Fibroblast of lung (primary cell): ENCODE results near the gene AANAT.

Source experiments
- EZH2 ChIP-seq: IDR thresholded peaks from 2 replicates; pipeline ENCODE4 v1.5.1; 2012; ENCODE audit warnings: low read length, control low read depth, mild to moderate bottlenecking; ENCODE audit errors: missing control alignments
- TF ChIP-seq, protein P1 (sequence below), 2 donors: IDR thresholded peaks in 1 of 2; conservative IDR thresholded peaks in 1 of 2; 1 replicate in 1 of 2; 2 replicates in 1 of 2; pipeline ENCODE4 v1.5.1; 2011 to 2012; ENCODE audit warnings: low read length in 2 of 2, control low read depth in 1 of 2, inconsistent platforms in 1 of 2, low read depth in 1 of 2, mild to moderate bottlenecking in 1 of 2

DNA sequence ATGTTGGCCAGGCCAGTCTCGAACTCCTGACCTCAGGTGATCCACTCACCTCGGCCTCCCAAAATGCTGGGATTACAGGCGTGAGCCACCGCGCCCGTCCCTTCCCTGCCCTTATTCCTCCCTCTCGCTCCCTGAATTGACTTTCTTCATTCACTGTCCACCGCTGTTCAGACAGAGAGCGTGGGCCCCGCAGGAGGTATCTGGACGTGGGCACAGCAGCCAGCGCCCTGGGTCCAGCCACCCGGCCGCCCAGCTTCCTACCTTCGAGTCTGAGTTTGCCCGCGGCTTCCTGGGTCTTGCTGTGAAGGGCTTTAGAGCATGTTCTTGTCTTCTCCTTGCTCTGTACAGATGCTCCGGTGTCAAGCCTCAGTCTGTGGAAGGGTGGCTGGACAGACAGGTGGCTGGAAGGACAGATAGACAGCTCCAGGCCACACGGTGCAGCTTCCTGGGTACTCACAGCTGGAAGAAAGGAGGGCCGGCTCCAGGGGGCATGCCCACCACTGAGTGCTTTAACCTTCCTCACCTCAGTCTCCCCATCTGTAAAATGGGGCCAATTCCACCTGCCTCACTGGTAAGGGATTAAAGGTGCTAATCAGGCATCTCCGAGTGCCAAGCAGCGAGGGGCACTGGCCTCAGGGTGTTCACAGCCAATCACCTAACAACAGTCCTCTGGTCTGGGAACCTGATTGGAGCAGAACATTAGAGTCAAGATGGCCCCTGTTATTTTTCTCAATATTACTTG is 20.2 kb downstream of the AANAT start:
- TF ChIP-seq EZH2, result no peak
- TF ChIP-seq, protein P1, sequence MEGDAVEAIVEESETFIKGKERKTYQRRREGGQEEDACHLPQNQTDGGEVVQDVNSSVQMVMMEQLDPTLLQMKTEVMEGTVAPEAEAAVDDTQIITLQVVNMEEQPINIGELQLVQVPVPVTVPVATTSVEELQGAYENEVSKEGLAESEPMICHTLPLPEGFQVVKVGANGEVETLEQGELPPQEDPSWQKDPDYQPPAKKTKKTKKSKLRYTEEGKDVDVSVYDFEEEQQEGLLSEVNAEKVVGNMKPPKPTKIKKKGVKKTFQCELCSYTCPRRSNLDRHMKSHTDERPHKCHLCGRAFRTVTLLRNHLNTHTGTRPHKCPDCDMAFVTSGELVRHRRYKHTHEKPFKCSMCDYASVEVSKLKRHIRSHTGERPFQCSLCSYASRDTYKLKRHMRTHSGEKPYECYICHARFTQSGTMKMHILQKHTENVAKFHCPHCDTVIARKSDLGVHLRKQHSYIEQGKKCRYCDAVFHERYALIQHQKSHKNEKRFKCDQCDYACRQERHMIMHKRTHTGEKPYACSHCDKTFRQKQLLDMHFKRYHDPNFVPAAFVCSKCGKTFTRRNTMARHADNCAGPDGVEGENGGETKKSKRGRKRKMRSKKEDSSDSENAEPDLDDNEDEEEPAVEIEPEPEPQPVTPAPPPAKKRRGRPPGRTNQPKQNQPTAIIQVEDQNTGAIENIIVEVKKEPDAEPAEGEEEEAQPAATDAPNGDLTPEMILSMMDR (conservative IDR thresholded peaks at IDR 0.05 in 1 of 2, IDR thresholded peaks at IDR 0.05 in 1 of 2; ENCODE audit: low read depth in 1 of 2, low read length in 2 of 2), result no peak
